ENCODE measurements around the gene QRICH2.
A peak's percentile ranks its signal among the peaks of the same experiment; 100 is the strongest.
"Not testable (repeated sequence)": the region's sequence is repeated elsewhere in the genome, so short reads cannot be mapped to it uniquely, and the experiment has no call there.

QRICH2 gene

GRCh38 chr17:76248013-76248782, 59.9 kb downstream of the QRICH2 start:
- no peak for DNase-seq (ENCODE audit: low read depth in 2 of 2)

- DNase-seq (ENCODE audit: low read depth in 2 of 2): no peak
These were observed 60.8 kb downstream of the QRICH2 start for GRCh38 chr17:76247304-76247703.

GRCh38 chr17:76246080-76247066, 61.7 kb downstream of the QRICH2 start:
- DNase-seq (ENCODE audit: low read depth in 2 of 2): peak in 1 of 2 donors; percentile 68

GRCh38 chr17:76244721-76245120, 63.4 kb downstream of the QRICH2 start:
- DNase-seq (ENCODE audit: low read depth in 2 of 2): not testable (repeated sequence)

GRCh38 chr17:76243826-76244679, 64.0 kb downstream of the QRICH2 start:
- no peak for DNase-seq (ENCODE audit: low read depth in 2 of 2)

GRCh38 chr17:76241691-76242255, 66.3 kb downstream of the QRICH2 start:
- no peak for DNase-seq (ENCODE audit: low read depth in 2 of 2)

- no peak for DNase-seq (ENCODE audit: low read depth in 2 of 2)
These were observed 66.9 kb downstream of the QRICH2 start for GRCh38 chr17:76241204-76241538.

GRCh38 chr17:76240461-76241203, 67.4 kb downstream of the QRICH2 start, which contains the start of gene RNF157:
Gene RNF157, minus strand, starts transcription at chr17:76240493. Its CDS starts 253 bp downstream, at chr17:76240240.
- DNase-seq (ENCODE audit: low read depth in 2 of 2): no peak

GRCh38 chr17:76239538-76240274, 68.4 kb downstream of the QRICH2 start:
- no peak for DNase-seq (ENCODE audit: low read depth in 2 of 2)

GRCh38 chr17:76238847-76239537, 69.1 kb downstream of the QRICH2 start:
- no peak for DNase-seq (ENCODE audit: low read depth in 2 of 2)

- no peak for DNase-seq (ENCODE audit: low read depth in 2 of 2)
These were observed 70.2 kb downstream of the QRICH2 start for GRCh38 chr17:76237859-76238313.

GRCh38 chr17:76236603-76237002, 71.5 kb downstream of the QRICH2 start:
- no peak for DNase-seq (ENCODE audit: low read depth in 2 of 2)

- DNase-seq (ENCODE audit: low read depth in 2 of 2): no peak
These were observed 72.2 kb downstream of the QRICH2 start for GRCh38 chr17:76235883-76236282.

- no peak for DNase-seq (ENCODE audit: low read depth in 2 of 2)
These were observed 73.8 kb downstream of the QRICH2 start for GRCh38 chr17:76234354-76234679.

GRCh38 chr17:76233588-76234353, 74.3 kb downstream of the QRICH2 start:
- no peak for DNase-seq (ENCODE audit: low read depth in 2 of 2)

- no peak for DNase-seq (ENCODE audit: low read depth in 2 of 2)
These were observed 75.7 kb downstream of the QRICH2 start for GRCh38 chr17:76232342-76232741.

GRCh38 chr17:76226749-76227148, 81.3 kb downstream of the QRICH2 start:
- not testable (repeated sequence) for DNase-seq (ENCODE audit: low read depth in 2 of 2)

- DNase-seq (ENCODE audit: low read depth in 2 of 2): not testable (repeated sequence)
These were observed 82.5 kb downstream of the QRICH2 start for GRCh38 chr17:76225373-76226086.
